Activated CD8-positive, alpha-beta memory T cell treated with anti-CD3 and anti-CD28 coated beads, Interleukin-2, amount 50 U/mL, for 24 hours (primary cell): Measurements from ENCODE around the gene KLHDC8B.
"Not testable (repeated sequence)": the region's sequence is repeated elsewhere in the genome, so short reads cannot be mapped to it uniquely, and the experiment has no call there.

Experiments
- DNase-seq: peaks from one replicate; pipeline ENCODE4 v3.0.0-alpha.2; 2020; ENCODE audit errors: extremely low read depth

Gene KLHDC8B

DNA sequence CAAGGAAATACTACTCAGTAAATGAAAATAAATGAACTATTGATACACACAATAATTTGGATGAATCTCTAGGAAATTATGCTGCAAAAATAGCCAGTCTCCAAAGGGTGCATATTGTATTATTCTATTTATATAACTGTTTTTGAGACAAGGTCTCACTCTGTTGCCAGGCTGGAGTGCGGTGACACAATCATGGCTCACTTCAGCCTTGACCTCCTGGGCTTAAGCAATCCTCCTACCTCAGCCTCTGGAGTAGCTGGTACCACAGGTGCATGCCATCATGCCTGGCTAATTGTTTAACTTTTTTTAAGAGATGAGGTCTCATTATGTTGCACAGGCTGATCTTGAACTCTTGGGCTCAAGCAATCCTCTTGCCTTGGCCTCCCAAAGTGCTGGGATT, 12.5 kb downstream of the KLHDC8B start:
- DNase-seq: no peak

DNA sequence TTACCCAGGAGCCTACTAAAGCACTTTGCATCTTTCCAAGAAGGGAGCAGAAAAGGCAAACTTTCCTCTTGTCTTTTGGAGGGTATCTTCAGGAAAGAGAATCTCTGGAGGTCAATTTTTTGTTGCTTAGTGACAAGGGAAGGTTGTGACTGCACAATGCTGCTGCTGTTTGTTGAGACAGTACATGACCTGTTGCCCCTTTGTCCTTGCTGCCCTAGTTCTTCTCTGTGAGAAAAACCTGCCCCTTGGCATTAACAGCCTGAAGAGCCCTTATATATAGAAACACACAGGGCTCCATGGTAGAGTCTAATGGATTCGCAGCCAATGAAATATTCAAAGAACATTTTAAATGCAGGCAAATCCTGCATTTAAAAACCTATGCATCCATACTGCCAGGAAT, 20.3 kb downstream of the KLHDC8B start:
- DNase-seq: no peak

DNA sequence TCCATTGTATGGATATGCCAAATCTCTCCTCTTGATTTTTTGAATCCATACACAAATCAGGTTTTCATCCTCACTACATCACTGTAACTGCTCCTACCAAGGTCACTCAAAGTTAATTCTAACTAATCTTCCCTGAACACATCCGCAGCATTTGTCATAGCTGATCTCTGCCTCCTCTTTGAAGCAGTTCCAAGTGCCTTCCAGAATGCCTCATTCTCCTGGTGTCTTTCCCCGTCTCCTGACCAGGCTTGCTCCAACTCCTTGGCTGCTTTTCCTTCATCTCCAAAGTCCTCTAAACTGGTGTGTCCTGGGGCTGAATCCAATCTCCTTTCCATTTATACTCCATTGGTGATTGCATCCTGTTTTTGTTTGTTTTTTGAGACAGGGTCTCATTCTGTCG, 26.8 kb downstream of the KLHDC8B start:
- no peak for DNase-seq

DNA sequence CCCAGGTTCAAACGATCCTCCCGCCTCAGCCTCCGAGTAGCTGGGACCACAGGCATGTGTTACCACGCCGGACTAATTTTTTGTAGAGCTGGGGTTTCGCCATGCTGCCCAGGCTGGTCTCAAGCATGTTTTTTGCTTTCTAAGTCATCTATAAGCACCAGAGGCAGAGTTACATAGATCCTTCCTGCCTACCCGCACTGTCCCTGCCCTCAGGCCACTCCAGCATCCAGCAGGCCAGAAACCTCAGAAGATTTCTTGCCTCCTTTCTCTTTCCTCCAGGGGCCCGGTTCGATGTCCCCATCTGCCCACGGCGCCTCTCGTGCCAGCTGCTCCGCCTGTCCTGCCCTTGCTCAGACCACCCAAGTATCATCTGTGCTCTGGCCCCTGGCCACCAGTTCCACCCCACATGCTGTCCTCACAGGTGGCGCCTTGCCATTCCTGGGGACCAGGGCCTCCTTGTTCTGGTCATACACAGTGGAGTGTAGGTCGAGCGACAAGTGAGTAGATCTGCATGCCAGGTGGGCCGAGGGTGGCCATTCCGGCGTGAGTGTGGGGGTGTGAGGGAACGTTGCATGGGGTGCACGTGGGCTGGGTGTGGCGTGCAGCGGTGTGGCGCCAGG, 27.3 kb downstream of the KLHDC8B start:
- DNase-seq: no peak

DNA sequence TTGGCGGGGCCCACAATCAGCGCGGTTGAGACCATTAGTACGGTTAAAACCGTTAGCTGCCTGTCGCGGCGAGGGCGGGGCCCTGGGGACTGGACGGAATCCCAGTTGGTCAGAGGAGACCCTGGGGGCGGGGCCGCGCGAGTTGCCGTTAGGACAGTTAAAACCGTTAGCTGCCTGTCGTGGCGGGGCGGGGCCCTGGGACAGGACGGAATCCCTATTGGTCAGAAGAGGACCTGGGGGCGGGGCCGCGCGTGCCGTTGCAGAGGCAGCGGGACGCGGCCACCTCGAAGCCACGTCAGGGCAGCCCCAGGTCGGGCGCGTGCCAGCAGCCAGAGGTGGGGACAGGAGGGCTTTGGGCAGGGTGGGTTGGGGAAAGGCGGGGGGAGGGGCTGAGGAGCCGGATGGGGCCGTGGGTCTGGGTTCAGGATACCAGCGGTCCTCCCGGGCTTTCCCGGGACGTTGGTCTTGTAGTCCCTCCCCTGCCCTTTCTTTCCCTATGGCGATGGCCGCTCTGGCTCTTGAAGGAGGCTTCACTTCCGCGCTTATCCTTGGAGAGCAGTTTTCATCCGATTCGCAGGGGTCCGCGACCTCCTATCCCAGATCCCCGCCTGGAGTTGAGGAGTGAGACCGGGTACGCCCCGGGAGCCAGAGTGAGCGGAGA, 28.0 kb downstream of the KLHDC8B start:
- no peak for DNase-seq

DNA sequence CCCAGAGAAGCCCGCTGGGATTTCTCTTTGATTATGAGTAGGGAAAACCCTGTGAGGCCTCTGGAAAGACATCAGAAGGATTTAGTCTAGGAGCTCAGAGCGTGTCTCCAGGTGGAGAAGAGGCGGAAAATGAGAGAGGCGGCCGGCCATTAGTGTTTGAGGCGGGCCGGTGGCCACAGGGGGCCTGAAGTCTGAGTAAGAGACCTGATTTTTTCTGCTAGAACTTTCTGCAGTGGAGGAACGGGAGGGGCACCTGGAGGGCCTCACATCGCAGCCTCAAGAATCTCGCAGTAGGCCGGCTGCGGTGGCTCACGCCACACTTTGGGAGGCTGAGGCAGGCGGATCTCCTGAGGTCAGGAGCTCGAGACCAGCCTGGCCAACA, 28.5 kb downstream of the KLHDC8B start:
- DNase-seq: no peak

DNA sequence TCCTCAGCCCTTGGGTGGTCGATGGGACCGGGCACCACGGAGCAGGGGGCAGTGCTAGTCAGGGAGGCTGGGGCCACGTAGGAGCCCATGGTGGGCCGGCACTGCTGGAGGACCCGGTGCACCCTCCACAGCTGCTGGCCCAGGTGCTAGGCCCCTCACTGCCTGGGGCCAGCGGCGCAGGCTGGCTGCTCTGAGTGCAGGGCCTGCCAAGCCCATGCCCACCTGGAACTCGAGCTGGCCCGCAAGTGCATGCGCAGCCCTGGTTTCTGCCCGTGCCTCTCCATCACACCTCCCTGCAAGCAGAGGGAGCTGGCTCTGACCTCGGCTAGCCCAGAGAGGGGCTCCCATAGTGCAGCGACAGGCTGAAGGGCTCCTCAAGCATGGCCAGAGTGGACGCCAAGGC, 42.1 kb downstream of the KLHDC8B start:
- no peak for DNase-seq

DNA sequence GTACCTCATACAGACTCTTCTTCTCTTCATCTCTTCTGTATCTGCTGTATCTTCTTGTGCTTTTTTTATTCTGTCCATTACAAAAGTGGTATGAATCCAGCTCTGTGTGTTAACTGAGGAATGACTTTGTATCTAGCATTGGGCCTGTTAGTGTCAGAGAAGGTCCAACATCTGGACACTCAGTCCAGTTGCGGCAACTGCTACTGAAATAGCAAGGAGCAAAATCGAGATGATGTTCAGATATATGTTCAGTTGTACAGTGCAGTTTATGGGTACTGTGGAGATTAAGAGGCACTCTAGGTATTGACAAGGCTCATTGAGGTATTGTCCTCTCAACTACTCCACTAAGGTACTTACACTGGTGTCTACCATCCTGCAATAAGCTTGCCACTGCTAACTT, 42.6 kb downstream of the KLHDC8B start:
- DNase-seq: no peak

DNA sequence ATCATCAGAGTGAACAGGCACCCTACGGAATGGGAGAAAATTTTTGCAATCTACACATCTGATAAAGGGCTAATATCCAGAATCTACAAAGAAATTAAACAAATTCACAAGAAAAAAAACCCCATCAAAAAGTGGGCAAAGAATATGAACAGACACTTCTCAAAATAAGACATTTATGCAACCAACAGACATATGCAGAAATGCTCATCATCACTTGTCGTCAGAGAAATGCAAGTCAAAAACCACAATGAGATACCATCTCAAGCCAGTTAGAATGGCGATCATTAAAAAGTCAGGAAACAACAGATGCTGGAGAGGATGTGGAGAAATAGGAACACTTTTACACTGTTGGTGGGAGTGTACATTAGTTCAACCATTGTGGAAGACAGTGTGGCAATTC, 45.3 kb downstream of the KLHDC8B start:
- not testable (repeated sequence) for DNase-seq

DNA sequence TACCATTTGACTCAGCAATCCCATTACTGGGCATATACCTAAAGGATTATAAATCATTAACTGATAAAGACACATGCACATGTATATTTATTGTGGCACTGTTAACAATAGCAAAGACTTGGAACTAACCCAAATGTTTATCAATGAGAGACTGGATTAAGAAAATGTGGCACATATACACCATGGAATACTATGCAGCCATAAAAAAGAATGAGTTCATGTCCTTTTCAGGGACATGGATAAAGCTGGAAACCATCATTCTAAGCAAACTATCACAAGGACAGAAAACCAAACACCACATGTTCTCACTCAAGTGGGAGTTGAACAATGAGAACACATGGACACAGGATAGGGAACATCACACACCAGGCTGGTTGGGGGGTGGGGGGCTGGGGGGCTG, 45.7 kb downstream of the KLHDC8B start:
- not testable (repeated sequence) for DNase-seq

DNA sequence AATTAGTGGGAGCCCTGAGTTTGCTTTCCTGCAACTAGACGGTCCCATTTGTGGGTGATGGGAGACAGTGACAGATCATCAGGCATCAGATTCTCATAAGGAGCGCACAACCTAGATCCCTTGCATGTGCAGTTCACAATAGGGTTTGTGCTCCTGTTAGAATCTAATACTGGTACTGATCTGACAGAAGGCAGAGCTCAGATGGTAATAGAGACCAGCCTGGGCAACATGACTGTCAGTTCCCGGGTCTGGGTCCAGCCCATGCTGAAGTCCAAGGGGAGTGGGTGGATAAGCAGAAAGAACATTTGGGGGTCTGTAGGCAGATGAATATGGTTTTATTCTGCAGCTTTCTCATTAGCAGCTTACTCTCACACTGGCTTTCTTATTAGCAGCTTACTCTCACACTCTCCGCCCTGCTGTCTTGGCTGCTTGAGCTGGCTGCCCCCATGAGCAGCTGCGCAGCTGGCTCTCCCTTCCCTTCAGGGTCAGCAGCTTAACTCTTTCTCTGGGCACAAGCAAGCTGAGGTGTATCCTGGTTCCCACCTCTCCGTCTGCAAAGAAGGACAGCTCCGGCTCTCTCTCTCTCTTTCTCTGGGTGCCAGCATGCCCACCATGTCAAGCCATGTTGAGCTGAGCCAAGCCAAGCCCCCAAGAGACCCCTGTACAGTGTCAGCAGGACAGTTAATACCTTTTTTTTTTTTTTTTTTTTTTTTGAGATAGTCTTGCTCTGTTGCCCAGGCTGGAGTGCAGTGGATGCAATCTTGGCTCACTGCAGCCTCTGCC, 46.5 kb downstream of the KLHDC8B start:
- DNase-seq: no peak

DNA sequence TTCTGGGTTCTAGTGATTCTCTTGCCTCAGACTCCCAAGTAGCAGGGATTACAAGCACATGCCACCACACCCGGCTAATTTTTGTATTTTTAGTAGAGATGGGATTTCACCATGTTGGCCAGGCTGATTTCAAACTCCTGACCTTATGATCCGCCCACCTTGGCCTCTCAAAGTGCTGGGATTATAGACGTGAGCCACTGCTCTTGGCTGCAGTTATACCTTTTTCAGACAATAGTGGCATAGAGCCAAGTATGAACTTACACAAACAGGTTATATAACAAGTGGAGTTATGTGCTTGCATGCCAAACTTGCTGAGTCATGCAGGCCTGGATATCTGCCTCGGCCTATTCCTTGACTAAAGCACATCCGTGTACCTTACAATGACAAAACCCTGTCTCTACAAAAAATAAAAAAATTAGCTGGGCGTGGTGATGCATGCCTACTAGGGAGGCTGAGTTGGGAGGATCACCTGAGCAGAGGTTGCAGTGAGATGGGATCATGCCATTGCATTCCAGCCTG, 47.1 kb downstream of the KLHDC8B start:
- DNase-seq: not testable (repeated sequence)

DNA sequence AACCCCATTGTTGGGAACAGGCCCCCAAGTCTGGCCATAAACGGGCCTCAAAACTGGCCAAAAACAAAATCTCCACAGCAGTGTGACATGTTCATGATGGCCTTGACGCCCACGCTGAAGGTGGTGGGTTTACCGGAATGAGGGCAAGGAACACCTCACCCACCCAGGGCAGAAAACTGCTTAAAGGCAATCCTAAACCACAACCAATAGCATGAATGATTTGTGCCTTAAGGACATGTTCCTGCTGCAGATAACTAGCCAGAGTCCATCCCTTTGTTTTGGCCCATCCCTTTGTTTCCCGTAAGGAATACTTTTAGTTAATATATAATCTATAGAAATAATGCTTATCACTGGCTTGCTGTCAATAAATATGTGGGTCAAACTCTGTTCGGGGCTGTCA, 47.7 kb downstream of the KLHDC8B start:
- DNase-seq: no peak

DNA sequence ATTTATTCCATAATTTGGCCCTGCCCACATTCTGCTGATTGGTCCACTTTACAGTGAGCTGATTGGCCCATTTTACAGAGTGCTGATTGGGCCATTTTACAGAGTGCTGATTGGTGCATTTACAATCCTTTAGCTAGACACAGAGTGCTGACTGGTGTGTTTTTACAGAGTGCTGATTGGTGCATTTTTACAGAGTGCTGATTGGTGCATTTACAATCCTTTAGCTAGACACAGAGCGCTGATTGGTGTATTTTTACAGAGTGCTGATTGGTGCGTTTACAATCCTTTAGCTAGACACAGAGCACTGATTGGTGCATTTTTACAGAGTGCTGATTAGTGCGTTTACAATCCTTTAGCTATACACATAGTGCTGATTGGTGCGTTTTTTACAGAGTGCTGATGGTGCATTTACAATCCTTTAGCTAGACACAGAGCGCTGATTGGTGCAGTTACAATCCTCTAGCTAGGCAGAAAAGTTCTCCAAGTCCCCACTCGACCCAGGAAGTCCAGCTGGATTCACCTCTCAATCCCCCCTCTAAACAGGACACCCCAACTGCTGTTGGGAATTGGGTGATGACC, 49.7 kb downstream of the KLHDC8B start:
- not testable (repeated sequence) for DNase-seq

DNA sequence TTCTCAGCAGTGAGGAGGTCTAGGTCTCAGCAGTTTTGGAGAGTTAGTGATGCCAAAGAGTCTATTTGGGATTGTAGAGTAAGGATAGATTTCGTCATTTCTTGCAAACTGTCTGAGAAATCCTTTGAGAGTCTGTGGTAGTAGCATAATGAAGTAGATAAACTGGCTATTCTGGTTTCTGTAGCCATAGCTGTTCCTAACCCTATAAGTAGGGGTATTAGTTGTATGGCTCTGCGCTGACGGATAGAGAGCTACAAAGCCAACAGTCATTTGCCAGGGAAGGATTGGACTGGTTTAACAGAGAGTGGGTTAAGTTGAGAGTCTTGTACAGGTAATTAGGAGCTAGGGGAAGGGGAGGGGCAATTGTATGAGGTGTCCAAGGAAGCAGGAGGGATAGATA, 50.6 kb downstream of the KLHDC8B start:
- no peak for DNase-seq
